BE2C (cell line): Measurements from ENCODE around the gene LYZL1.

Source experiments
- DNase-seq: peaks from one replicate; pipeline ENCODE4 v3.0.0-alpha.2; 2020
- H3K27me3 ChIP-seq: fragments of 250-450 bp; sonication (Bioruptor Pico); 2 replicates; pipeline ENCODE4 v1.5.1; 2020; ENCODE audit warnings: mild to moderate bottlenecking
- H3K36me3 ChIP-seq: fragments of 250-450 bp; sonication (Bioruptor Pico); 2 replicates; pipeline ENCODE4 v1.5.1; 2020; ENCODE audit warnings: mild to moderate bottlenecking
- H3K4me1 ChIP-seq: fragments of 250-450 bp; sonication (Bioruptor Pico); 2 replicates; pipeline ENCODE4 v1.5.1; 2020
- H3K4me3 ChIP-seq: 2 replicates; pipeline ENCODE4 v1.5.1; 2011; ENCODE audit warnings: low read depth, low read length
- H3K9me3 ChIP-seq: fragments of 250-450 bp; sonication (Bioruptor Pico); 2 replicates; pipeline ENCODE4 v1.5.1; 2020
- TF ChIP-seq, protein P1 (sequence below): IDR thresholded peaks from 2 replicates; pipeline ENCODE4 v1.5.1; 2012; ENCODE audit warnings: mild to moderate bottlenecking, low read depth, low read length

The LYZL1 gene

DNA sequence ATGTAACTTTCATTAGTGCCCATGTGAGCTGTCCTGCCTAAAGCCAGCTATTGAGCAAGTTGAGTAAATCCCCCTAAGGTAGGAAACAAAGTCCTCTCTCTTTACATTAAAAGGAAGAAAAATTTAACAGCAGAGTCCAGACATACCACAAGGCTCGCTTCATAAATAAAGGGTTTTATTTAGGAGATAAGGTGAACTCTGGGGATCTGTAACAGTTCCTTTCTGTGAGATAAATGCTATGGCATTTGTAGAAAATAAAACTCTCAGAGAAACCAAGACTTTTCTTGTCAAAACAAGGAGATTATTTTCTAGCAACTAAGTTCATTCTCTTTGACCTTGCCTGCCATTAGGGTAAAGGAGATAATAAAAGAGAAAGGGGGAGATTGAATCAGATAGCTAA lies 32.3 kb upstream of the LYZL1 start:
- H3K36me3 ChIP-seq = no peaks in the 10 kb centered on the region
- no peak overlapping the region for H3K4me3 ChIP-seq
- peaks cover 19% of the 10 kb centered on the region for H3K4me1 ChIP-seq
- TF ChIP-seq, protein P1, sequence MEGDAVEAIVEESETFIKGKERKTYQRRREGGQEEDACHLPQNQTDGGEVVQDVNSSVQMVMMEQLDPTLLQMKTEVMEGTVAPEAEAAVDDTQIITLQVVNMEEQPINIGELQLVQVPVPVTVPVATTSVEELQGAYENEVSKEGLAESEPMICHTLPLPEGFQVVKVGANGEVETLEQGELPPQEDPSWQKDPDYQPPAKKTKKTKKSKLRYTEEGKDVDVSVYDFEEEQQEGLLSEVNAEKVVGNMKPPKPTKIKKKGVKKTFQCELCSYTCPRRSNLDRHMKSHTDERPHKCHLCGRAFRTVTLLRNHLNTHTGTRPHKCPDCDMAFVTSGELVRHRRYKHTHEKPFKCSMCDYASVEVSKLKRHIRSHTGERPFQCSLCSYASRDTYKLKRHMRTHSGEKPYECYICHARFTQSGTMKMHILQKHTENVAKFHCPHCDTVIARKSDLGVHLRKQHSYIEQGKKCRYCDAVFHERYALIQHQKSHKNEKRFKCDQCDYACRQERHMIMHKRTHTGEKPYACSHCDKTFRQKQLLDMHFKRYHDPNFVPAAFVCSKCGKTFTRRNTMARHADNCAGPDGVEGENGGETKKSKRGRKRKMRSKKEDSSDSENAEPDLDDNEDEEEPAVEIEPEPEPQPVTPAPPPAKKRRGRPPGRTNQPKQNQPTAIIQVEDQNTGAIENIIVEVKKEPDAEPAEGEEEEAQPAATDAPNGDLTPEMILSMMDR = no peak
- H3K27me3 ChIP-seq = no peaks in the 10 kb centered on the region
- DNase-seq = no peak
- H3K9me3 ChIP-seq = no peaks in the 10 kb centered on the region

DNA sequence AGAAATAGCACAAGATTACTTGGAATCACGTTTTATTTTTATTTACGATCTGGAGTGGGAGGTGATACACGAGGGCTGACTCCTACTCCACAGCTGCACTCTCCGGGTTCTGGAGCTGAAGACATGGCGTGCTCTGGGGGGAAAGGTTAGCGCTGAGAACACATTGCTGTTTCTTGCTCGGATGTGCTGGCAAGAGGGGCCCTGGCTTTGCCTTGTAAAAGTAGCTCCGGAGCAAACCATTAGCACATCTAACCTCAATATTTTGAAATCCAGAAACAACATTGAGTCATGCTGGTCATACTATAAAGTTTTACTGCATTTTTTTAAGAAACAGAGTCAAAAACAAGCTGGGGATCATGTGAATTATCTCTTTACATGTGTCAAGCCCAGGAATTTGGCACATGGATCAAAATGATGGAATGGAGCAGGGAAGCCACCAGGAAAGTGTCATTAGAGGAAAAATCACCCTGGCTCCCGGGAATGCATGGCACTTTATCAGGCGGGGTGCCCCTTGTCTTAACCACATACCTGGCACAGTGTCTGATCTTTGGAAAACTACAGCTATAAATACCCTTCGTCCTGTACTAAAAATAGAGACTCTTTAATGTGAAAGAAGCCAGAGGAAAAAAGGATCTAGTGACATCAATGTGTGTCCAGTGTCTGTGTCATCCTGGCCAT lies 31.6 kb upstream of the LYZL1 start:
- Histone ChIP-seq H3K36me3 (no peaks in the 10 kb centered on the region), H3K4me3 (no peak overlapping the region), H3K27me3 (no peaks in the 10 kb centered on the region), H3K4me1 (peaks cover 19% of the 10 kb centered on the region), H3K9me3 (no peaks in the 10 kb centered on the region)
- TF ChIP-seq, protein P1 = no peak
- DNase-seq = no peak

DNA sequence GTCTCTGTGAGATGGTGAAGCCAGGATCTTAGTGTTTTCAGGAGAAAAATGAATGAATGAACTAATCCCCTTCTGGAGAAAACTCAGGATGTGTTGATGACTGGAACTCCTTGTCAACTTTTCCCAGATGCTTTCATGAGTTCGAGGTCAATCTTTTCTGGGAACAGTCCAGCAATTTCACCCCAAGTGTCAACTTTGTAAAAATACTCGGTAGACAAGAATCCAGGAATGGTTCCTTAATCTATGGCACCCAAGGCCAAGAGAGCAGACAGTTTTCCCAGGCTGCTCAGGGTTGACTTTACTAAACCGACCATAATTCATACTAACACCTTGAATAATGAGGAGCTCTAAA lies 31.1 kb upstream of the LYZL1 start:
- Histone ChIP-seq H3K27me3 (no peaks in the 10 kb centered on the region), H3K4me3 (no peak overlapping the region), H3K4me1 (peaks cover 19% of the 10 kb centered on the region), H3K36me3 (no peaks in the 10 kb centered on the region), H3K9me3 (no peaks in the 10 kb centered on the region)
- DNase-seq = no peak
- TF ChIP-seq, protein P1 = no peak

DNA sequence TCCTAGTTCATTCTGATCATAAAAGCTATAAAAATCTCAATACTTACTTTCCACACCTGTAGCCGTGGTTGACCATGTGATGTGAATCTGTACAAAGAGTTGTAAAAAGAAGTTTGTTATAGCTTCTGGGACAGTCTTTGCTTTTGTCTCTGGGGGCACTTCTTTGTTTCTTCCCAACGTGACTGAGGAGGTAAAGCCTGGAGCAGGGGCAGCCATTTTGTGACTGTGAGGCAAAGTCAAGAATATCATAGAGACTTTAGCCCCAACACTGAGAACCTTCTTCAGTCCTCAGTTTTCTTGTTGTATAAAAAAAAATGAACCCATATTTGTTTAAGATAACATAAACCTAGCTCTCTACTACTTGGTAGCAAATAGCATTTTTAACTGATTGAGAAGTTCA lies 29.4 kb upstream of the LYZL1 start:
- no peaks in the 10 kb centered on the region for H3K36me3 ChIP-seq
- TF ChIP-seq, protein P1 = no peak
- no peak overlapping the region for H3K4me3 ChIP-seq
- peaks cover 16% of the 10 kb centered on the region for H3K4me1 ChIP-seq
- H3K9me3 ChIP-seq = no peaks in the 10 kb centered on the region
- DNase-seq = no peak
- H3K27me3 ChIP-seq = no peaks in the 10 kb centered on the region

DNA sequence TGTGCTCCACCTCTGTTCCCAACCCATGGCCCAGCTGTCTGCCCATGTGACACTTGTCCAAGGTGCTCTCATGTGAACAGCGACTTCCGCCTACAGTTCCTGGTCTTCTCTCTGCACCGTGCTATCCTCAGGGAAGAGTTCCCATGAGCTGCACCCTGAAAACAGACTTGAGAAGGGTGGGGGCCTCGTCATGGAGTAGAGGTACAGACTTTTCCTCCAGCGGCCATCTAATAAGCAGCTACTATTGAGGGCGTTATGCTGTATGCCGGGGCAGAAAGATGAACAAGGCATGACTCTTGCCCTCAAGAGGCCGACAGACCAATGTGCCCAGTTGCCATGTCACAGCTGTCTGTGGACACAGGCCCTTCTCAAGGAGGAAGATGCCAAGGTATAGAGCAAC lies 25.4 kb upstream of the LYZL1 start:
- no peaks in the 10 kb centered on the region; the same call in 1 of the 2 replicates for H3K4me1 ChIP-seq
- no peaks in the 10 kb centered on the region for H3K27me3 ChIP-seq
- DNase-seq = no peak
- TF ChIP-seq, protein P1 = no peak
- no peaks in the 10 kb centered on the region for H3K9me3 ChIP-seq
- no peaks in the 10 kb centered on the region for H3K36me3 ChIP-seq
- no peak overlapping the region for H3K4me3 ChIP-seq

DNA sequence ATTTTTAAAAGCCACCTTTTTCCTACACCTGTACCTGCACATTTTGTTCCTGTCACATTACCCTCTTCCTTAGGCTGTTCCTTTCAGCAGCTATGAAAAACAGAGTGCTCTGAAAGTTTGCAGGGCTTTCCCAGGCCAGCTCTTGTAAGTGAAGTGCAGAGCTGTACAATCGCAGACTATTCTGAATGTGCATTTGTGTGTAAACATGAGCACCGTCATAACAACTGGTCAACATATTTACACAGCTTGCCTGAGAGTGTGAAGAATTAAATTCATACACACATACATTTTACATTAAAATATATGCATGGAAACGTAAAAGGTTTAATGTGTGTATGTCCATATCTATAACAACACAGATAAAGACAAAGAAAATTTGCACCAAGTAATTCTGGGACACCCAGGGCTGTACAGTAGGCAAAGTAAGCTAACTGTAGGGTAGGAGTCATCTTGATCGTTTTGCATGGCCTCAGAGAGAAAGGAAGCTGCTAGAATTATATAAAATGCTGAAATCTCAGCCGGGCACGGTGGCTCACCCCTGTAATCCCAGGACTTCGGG lies 23.6 kb upstream of the LYZL1 start:
- H3K36me3 ChIP-seq = no peaks in the 10 kb centered on the region
- no peaks in the 10 kb centered on the region; the same call in 1 of the 2 replicates for H3K4me1 ChIP-seq
- no peak for DNase-seq
- H3K9me3 ChIP-seq = no peaks in the 10 kb centered on the region
- no peak overlapping the region for H3K4me3 ChIP-seq
- no peaks in the 10 kb centered on the region for H3K27me3 ChIP-seq
- TF ChIP-seq, protein P1 = no peak
